Superior temporal gyrus (tissue), 1 donor: ENCODE data around the gene KLHDC7B.

ENCODE experiments used
- DNase-seq: peaks from one replicate; pipeline ENCODE4 v3.0.0-alpha.2; 2016; ENCODE audit errors: extremely low spot score

KLHDC7B gene

GRCh38 chr22:50572965-50573364 lies 27.3 kb downstream of the KLHDC7B start:
- DNase-seq: no peak

DNA sequence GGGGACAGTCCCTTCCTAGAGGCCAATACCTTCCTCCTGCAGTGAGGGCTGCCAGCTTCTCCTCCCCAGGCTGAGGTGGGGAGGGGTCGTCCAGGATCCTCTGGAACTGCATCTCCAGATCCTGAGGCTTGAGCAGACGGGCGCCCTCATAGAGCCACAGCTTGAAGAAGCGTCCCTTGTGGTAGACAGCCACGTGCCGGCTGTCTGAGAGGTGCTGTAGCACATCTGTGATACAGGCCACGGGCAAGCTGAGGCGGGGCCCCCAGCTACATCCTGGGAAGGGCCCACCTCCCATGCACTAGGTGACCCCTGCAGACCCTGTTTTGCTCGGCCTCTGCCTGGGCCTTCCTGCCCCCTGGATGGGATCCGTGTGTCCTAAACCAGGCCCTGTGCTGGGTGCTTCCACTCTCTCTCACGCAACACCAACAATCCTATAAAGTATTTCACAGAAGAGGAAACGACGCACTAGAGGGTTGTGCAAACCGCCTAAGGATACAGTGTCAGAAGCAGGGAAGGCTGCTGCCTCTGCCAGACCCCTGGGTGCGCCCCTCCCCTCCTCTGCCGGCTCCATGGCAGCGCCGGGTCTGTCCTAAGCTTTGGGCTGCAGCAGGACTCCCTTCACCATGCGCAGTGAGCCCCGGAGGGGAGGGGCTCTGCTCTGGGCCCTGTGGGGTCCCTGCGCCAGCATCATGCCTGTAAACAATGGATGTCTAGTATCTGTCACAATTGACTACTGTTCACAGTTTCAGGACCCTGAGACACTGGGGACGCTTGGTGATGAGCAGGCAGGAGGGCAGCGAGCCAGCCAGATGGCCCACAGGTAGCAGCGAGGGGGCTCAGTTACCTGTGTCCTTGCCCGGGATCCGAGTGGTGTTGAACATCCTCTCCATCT lies 28.0 kb downstream of the KLHDC7B start:
- no peak for DNase-seq

- no peak for DNase-seq
These were observed 28.7 kb downstream of the KLHDC7B start for GRCh38 chr22:50574383-50574755.

DNA sequence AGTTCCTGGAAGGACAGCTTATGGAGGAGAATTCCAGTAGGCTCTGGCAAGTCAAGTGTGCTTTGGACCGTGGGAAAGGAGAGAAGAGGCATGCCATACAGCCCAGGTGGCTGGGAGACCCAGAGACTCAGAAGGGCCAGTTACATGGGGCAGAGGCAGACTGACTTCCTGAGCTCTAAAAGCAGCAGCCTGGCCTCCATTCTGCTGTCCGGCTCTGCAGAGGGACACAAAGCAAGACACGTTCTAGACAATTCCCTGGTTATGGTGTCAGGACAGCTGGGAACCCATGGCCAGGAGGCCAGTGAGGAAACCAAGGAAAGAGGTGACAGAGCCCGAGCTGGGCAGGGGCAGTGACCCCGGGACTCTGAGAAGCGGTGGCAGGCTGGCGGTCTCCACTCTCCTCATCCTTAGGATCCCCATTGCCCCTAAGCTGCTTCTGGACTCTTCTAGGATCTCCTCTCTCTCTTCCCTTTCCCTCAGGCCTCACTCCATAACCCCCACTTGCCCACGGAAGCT lies 29.8 kb downstream of the KLHDC7B start:
- DNase-seq: no peak

DNA sequence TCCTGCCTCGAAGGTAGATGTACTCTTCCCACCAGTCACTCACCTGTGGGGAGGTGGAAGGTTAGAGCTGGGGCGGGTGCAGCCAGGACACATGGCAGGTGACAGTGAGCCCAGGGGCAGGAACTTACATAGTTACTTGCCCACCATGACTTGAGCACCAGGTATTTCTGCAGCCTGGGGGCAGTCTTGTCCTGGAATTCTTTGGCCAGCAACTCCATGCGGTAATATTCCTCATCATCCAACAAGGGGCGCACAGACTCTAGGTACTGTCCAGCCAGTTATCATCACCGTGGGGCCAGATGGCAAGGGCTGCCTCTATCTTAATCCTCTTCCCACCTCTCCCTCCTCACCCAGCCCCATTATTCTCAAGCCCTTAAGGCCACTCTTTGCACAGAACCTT lies 30.4 kb downstream of the KLHDC7B start:
- DNase-seq: no peak

DNA sequence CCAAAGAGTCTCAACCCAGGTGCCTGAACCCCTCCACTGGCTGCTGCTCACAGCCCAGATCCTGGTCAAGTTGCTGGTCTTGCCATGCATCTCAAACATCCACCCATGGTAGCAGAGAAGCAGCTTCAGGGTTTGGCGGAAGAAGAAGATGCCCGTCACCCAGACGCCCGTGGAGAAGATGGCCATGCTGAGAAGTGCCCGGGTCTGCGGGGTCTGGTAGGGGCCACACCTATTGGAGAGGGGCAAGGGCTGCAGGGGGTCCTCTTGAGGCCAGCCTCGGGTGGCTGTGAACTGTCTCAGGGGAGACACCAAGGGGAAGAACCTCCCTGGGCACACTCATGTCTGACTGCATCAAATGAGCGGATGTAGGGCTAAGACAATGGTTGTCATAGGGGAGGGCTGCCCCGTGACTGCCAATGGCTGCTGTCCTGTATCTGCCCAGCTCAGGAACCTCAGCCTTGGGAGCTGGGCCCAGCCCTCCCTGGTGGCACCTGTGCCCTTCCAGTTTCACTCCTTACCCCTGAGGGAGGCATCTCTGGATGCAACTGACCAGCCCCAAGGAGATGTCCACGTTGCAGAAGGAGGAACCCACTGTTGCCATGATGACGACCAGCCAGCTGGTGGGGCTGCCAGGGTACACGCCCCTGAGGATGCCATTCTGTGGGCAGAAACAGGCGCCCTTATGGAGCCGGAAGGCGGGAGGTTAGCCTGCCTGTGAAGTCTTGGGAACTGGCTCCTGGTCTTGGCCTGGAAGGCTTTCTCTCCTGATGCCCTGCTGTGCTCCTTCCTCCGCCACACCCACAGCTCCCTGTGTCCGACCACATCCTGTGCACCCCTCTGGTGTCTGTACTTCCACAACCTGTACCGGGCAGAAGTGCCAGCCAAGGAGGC lies 31.4 kb downstream of the KLHDC7B start:
- no peak for DNase-seq

DNA sequence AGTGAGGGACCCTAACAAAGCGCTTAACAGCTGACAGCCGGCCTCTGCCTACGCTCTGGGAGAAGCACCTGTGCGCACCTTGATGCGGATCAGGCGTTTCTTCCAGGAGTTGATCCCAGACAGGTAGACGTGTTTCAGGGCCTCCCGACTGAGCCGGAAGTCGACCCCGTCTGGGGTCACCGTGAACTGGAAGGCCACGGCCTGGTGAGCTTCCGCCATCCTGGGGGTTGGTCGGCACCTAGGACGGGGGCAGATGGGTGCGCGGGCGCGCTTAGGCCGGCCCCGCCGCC lies 31.9 kb downstream of the KLHDC7B start:
- no peak for DNase-seq

DNA sequence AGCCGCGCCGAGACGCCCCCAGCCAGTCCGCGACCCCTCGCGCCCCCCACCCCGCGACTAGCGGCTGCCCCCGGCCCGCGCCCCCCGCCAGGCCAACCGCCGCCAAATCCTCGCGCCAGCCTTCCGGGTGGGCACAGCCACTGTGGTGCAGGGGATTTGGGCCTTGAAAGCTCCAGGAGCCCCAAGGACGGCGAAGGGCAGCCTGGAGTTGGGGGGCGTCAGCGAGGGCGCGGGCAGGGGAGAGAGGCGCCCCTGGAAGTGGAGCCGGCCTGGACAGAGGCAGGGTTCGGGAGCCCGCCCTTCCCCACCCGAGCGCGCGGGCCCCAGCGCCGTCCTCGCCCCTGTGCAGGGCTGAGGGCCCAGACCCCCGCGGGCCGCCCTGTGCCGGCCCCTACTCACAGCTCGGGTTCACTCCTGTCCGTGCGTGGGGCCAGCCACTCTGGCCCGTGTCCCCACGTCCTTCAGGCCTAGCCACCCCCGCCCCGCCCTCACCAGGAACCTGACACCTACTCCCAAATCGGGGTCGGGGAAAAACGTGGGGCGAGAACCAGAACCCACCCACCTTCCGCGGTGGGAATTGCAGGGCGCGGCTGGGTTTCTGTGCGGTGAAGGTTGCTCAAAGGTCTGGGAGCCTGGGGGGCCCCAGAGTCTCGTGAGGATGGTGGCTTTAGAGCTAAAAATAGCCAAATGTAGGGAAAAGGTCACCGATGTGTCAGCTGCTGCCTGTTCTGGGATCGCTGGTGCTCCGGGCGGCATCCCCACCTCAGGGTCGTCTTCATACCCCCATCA lies 32.5 kb downstream of the KLHDC7B start, which contains the start of gene CPT1B:
Gene CPT1B, minus strand, starts transcription at position 441 of the 789 bp plus-strand sequence. CDS start 512 bp downstream, outside the sequence.
- no peak for DNase-seq

- no peak for DNase-seq
These were observed 33.1 kb downstream of the KLHDC7B start for GRCh38 chr22:50578776-50579310.

GRCh38 chr22:50579752-50580151 lies 34.1 kb downstream of the KLHDC7B start:
- no peak for DNase-seq

DNA sequence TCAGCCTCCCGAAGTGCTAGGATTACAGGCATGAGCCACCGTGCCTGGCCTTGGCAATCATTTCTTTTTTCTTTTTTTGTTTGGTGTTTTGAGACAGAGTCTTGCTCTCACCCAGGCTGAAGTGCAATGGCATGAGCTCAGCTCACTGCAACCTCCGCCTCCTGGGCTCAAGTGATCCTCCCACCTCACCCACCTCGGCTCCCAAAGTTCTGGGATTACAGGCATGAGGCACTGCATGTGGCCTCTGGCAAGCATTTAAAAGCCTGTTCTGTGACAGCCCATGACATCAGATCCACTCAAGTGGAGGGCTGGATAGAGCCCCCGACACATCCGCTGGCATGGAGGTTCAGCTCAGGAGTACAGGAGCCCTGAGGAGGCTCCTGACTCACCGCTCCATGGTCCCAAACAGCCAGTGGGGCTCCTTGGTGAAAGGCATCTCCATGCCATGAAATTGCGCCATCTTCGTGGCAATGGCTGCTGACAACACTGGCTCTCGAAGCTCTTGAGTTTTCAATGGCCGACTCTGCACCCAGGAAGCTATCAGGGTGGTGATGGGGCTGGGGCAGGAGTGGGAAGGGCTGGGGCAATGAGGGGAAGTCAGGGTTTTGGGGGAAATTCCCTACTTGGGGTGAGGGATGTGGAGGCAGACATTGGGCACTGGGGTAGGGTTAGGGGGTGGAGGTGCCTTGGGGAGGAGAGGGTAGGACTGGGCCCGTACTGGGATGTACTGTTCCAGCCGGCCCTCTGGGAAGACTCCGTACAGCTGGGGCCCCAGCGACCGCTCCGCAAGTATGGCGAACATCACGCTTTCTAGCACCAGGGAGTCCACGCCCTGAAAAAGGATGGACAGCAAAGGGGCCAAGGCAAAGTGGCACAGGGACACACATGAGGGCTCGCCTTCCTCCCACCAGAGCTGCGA lies 35.6 kb downstream of the KLHDC7B start:
- DNase-seq: no peak

- DNase-seq: no peak
These were observed 36.3 kb downstream of the KLHDC7B start for GRCh38 chr22:50581950-50582492.

DNA sequence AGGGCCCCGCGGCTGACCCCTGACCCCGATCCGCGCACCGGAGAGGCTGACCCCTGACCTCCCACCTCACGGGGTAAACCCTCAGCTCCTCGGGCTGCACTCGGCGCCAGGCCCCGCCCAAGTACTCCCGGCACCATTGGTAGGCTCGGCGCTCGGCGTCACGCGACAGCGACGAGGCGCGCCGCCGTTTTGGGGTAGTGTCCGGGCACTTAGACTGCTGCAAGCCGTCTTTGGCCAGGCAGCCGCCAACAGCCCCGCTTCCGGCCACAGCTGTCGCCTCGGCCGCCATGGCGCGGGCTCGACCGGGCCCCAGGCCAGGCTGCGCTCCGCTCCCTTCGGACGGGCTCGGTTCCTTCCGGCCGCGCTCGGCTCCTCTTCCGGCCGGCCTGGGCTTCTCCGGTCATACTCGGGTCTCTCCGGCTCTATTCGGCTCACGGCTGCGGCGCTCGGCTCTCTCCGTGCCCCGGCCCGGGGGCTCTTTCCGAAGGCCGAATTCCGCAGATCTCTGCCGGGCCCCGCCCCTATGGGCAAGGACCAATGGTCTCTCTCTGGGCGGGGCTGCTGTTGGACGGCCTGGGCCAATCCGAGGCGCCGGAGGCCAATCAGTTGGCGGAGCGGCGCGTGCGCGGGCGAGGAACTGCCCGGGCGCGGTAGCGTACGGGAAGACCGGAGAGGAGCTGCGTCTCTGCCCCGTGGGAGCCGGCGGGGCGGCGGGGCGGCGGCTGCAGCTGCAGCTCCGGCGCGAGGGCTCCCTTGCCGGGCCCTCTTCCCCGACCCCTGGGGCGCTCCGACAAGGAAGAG lies 37.0 kb downstream of the KLHDC7B start, which contains the start of gene CHKB:
Gene CHKB, minus strand, starts transcription at position 357 of the 801 bp plus-strand sequence. Its CDS starts 68 bp downstream, at position 289.
- DNase-seq: peak; percentile 99

DNA sequence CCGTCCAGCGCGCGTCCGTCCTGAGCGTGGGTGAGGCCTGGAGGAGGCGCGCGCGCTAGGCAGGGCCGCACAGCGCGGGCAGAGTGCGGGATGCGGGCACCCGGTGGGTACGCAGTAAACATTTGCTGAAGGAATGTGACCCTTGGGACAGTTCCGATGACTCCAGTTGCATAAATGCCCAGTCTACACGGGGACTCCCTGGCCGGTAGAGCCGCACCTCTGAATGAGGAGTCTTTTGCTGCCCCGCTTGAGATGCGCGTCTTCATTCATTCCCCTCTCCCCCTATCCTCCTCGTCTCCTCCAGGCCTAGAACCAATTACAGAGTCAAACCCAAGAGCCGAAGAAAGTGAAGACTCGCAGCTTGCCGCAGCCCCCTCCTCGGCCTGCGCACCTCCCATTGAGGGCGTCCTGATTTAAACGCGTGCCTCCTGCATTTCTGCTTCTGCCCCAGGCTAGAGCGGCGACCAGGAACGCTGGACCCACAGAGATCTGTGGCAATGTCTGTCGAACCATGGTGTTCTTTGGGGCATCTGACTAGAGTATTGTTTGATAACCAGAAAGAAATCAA lies 37.7 kb downstream of the KLHDC7B start:
- no peak for DNase-seq

- DNase-seq: no peak
These were observed 38.7 kb downstream of the KLHDC7B start for GRCh38 chr22:50584106-50585096.

DNA sequence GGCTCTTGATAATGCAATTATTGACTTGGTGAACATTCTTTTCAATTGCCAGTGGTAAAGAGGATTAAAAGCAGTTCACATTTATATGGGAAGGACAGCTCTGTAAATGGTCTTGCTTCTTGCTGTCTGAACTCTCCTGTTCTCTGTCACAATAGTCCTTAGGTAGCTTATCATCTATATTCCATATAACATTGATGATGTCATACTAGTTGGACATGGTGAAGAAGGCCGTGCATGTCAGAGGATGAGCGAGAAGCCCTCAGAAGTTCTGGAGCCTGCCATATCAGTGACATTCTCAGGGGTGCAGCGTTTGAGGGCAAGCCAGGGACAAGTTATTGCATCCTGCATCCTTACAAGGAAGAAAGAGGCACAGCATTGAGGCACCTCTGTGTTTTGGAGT lies 39.5 kb downstream of the KLHDC7B start:
- DNase-seq: no peak

GRCh38 chr22:50585781-50586180 lies 40.1 kb downstream of the KLHDC7B start:
- DNase-seq: no peak

DNA sequence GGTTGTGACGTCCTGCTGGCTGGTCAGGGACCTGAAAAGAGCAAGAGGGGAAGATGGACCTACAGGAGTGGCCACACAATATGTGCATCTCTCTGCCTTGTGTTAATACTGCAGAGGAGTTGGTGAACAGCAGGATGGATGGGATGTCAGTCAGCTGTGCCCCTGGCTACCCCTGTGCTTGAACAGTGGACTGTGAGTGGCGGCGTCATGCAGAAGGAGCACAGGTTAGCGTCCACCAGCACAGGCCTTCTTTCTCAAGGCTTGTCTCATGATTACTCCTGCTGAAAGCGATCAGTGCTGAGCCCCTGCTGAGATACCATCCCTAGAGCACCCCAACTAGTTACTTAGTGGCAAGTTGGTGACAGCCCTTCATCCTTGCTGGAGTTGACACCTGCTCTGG lies 40.7 kb downstream of the KLHDC7B start:
- no peak for DNase-seq
